Measurements from ENCODE around the gene GMPR. TPM values are rescaled to one million over a fixed set of nuclear protein-coding genes. Genes with fewer than 3 reads are reported as not detected.

Gene GMPR
- total RNA-seq, 2 experiments from 2014 or later = 0.68 to 0.97 TPM

GRCh38 chr6:16227048-16227562, 11.3 kb upstream of the GMPR start:
- CTCF ChIA-PET = no interaction called here
- H3K9me3 Mint-ChIP-seq = peaks cover 2% of the 10 kb centered on the region
- H3K36me3 Mint-ChIP-seq = no peaks in the 10 kb centered on the region
- H3K4me3 Mint-ChIP-seq = no peak overlapping the region
- no peak for DNase-seq
- POLR2A ChIA-PET = no interaction called here
- no peak overlapping the region for H3K27ac Mint-ChIP-seq
- intact Hi-C loops (cut with micrococcal nuclease) = no loop called here
- H3K4me1 Mint-ChIP-seq (ENCODE audit: low read depth) = no peaks in the 10 kb centered on the region
- peaks cover 2% of the 10 kb centered on the region for H3K27me3 Mint-ChIP-seq

DNA sequence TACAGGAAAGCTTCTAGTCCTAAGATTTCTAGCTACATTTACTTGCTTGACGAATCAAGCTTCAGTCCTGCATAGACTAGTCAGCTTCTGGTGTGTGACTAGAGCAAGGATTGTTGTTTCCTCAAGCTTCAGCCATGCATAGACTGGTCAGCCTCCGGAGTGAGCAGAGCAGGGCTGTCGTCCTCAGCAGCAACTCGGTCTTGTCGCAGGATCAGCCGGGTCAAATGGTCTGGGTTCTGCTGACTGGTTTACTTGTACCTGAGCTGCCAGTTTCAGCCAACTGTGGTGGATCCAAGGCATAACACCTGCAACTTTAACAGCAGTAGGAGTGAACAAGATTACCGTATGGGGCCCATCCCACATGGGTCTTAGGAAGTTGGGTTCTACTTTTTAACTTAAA, 10.8 kb upstream of the GMPR start:
- ChIA-PET CTCF (no interaction called here), POLR2A (no interaction called here)
- intact Hi-C loops (cut with micrococcal nuclease) = no loop called here
- Mint-ChIP-seq H3K4me3 (no peak overlapping the region), H3K4me1 (ENCODE audit: low read depth) (no peaks in the 10 kb centered on the region), H3K36me3 (no peaks in the 10 kb centered on the region), H3K27ac (no peak overlapping the region), H3K9me3 (peaks cover 2% of the 10 kb centered on the region), H3K27me3 (peaks cover 3% of the 10 kb centered on the region)
- DNase-seq = no peak

DNA sequence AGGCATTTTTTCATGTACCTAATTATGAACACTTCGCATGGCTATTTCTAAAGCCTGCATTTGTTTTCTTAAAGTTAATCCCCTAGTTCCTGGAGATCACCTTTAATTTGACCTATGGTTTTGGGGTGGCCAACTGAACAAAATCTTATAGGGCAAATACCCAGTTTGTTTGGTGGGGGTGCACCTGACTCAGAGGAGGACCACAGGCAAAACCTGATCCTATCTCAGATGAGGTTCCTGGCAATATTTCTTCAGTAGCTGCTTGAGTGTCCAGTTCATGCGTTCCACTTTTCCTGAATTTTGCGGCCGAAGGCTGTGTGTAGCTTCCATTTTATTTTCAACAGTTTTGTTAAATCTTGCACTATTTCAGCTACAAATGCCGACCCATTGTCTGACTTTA, 10.3 kb upstream of the GMPR start:
- Mint-ChIP-seq H3K27me3 (peaks cover 4% of the 10 kb centered on the region), H3K27ac (no peak overlapping the region), H3K4me3 (no peak overlapping the region), H3K9me3 (peaks cover 2% of the 10 kb centered on the region), H3K4me1 (ENCODE audit: low read depth) (no peaks in the 10 kb centered on the region), H3K36me3 (no peaks in the 10 kb centered on the region)
- intact Hi-C loops (cut with micrococcal nuclease) = no loop called here
- CTCF ChIA-PET = no interaction called here
- DNase-seq = no peak
- POLR2A ChIA-PET = no interaction called here

- intact Hi-C loops (cut with micrococcal nuclease) = no loop called here
- POLR2A ChIA-PET = interaction anchor here (0.6 kb wide), 1 partner anchor 577 kb away, joined by 4 read pairs; no protein-coding TSS in a partner anchor
- CTCF ChIA-PET = no interaction called here
- Mint-ChIP-seq H3K4me1 (ENCODE audit: low read depth) (no peaks in the 10 kb centered on the region), H3K9me3 (peaks cover 2% of the 10 kb centered on the region), H3K27ac (no peak overlapping the region), H3K27me3 (peaks cover 9% of the 10 kb centered on the region), H3K4me3 (no peak overlapping the region), H3K36me3 (no peaks in the 10 kb centered on the region)
- no peak for DNase-seq
Observed at GRCh38 chr6:16228709-16229665, 9.4 kb upstream of the GMPR start.

- POLR2A ChIA-PET = interaction anchor here (0.6 kb wide), 1 partner anchor 578 kb away, joined by 4 read pairs; no protein-coding TSS in a partner anchor
- Mint-ChIP-seq H3K9me3 (peaks cover 2% of the 10 kb centered on the region), H3K27ac (no peak overlapping the region), H3K4me1 (ENCODE audit: low read depth) (no peaks in the 10 kb centered on the region), H3K27me3 (peaks cover 10% of the 10 kb centered on the region), H3K4me3 (no peak overlapping the region), H3K36me3 (no peaks in the 10 kb centered on the region)
- DNase-seq = no peak
- CTCF ChIA-PET = no interaction called here
- intact Hi-C loops (cut with micrococcal nuclease) = no loop called here
Observed at GRCh38 chr6:16229700-16230099, 8.7 kb upstream of the GMPR start.

DNA sequence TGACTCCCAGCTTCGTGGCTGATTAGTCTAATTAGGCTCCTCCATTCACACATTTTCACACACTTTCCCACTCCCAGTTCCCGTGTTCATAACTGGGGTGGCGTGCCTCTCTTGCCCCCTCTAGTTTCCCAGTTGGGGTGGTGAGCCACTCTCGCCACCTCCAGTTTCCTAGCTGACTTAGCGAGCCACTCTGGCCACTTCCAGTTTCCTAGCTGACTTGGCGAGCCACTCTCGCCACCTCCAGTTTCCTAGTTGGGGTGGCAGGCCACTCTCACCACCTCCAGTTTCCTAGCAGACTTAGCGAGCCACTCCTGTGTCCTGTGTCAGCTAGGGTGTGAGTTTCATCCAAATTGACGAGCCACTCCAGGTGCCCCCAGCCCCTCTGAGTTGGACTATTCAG, 7.4 kb upstream of the GMPR start:
- DNase-seq = no peak
- CTCF ChIA-PET = interaction anchor here (0.6 kb wide), 1 partner anchor 784 kb away, joined by 3 read pairs; no protein-coding TSS in a partner anchor
- H3K4me3 Mint-ChIP-seq = no peak overlapping the region
- peaks cover 16% of the 10 kb centered on the region for H3K27me3 Mint-ChIP-seq
- no peaks in the 10 kb centered on the region for H3K4me1 Mint-ChIP-seq (ENCODE audit: low read depth)
- POLR2A ChIA-PET = no interaction called here
- no peak overlapping the region for H3K27ac Mint-ChIP-seq
- no peaks in the 10 kb centered on the region for H3K9me3 Mint-ChIP-seq
- intact Hi-C loops (cut with micrococcal nuclease) = no loop called here
- H3K36me3 Mint-ChIP-seq = no peaks in the 10 kb centered on the region

DNA sequence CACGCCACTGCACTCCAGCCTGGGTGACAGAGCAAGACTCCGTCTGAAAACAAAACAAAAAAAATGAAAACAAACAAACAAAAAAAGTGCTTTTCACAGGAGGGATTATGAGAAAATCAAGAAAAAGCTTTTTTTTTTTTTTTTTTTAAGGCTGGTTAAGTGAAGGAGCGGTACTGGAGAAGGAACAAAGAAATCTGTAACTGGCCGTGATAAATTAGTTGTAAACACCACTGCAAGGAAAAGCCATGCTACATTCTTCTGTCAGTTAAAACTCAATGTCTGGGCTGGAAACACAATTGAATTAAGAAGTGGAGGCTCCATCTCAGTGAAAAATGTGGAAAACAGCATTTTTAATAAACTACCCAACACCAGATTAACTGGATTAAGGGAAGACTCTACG, 6.3 kb upstream of the GMPR start:
- no peaks in the 10 kb centered on the region for H3K36me3 Mint-ChIP-seq
- H3K9me3 Mint-ChIP-seq = no peaks in the 10 kb centered on the region
- intact Hi-C loops (cut with micrococcal nuclease) = no loop called here
- peaks cover 8% of the 10 kb centered on the region for H3K4me1 Mint-ChIP-seq (ENCODE audit: low read depth)
- no peak overlapping the region for H3K27ac Mint-ChIP-seq
- POLR2A ChIA-PET = no interaction called here
- H3K4me3 Mint-ChIP-seq = no peak overlapping the region
- no peak for DNase-seq
- H3K27me3 Mint-ChIP-seq = peaks cover 24% of the 10 kb centered on the region
- CTCF ChIA-PET = no interaction called here

DNA sequence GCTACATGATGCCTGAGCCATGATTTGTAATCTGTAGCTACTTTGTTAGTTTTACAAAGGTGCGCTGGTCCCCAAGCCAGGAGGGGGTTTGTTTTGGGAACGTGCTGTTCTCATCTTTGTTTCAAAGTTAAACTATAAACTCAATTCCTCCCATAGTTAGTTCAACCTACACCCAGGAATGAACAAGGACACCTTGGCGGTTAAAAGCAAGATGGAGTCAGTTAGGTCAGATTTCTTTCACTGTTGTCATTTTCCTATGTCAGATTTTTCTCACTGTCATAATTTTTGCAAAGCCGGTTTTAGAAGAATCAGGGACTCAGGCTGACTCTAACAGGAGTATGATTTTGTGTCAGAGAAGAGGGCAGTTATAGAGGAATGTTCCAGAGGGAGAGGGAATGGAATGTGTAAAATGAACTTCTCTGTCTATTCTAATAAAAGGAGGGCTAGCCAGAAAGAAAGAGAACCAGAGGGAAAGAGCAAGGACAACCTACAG, 2.3 kb upstream of the GMPR start:
- intact Hi-C loops (cut with micrococcal nuclease) = no loop called here
- H3K4me3 Mint-ChIP-seq = no peak overlapping the region
- H3K9me3 Mint-ChIP-seq = no peaks in the 10 kb centered on the region
- no peaks in the 10 kb centered on the region for H3K36me3 Mint-ChIP-seq
- H3K27ac Mint-ChIP-seq = no peak overlapping the region
- peaks cover 23% of the 10 kb centered on the region for H3K4me1 Mint-ChIP-seq (ENCODE audit: low read depth)
- H3K27me3 Mint-ChIP-seq = peaks cover 45% of the 10 kb centered on the region
- DNase-seq = no peak
- ChIA-PET POLR2A (no interaction called here), CTCF (interaction anchor here (0.7 to 1.2 kb wide), 3 partner anchors 9 to 96 kb away, joined by 3 to 4 read pairs (median 3); no protein-coding TSS in a partner anchor)

- no peaks in the 10 kb centered on the region for H3K9me3 Mint-ChIP-seq
- peaks cover 45% of the 10 kb centered on the region for H3K27me3 Mint-ChIP-seq
- H3K27ac Mint-ChIP-seq = no peak overlapping the region
- intact Hi-C loops (cut with micrococcal nuclease) = no loop called here
- no peak overlapping the region for H3K4me3 Mint-ChIP-seq
- CTCF ChIA-PET = interaction anchor here (0.7 to 1.2 kb wide), 3 partner anchors 8 to 95 kb away, joined by 3 to 4 read pairs (median 3); no protein-coding TSS in a partner anchor
- POLR2A ChIA-PET = no interaction called here
- no peaks in the 10 kb centered on the region for H3K36me3 Mint-ChIP-seq
- H3K4me1 Mint-ChIP-seq (ENCODE audit: low read depth) = peaks cover 23% of the 10 kb centered on the region
- no peak for DNase-seq
Observed at GRCh38 chr6:16236631-16237199, 1.7 kb upstream of the GMPR start.

GRCh38 chr6:16237242-16237641, 1.1 kb upstream of the GMPR start:
- DNase-seq = no peak
- Mint-ChIP-seq H3K4me1 (ENCODE audit: low read depth) (peaks cover 23% of the 10 kb centered on the region), H3K36me3 (no peaks in the 10 kb centered on the region), H3K27ac (no peak overlapping the region), H3K9me3 (no peaks in the 10 kb centered on the region), H3K27me3 (peaks cover 44% of the 10 kb centered on the region), H3K4me3 (no peak overlapping the region)
- POLR2A ChIA-PET = no interaction called here
- intact Hi-C loops (cut with micrococcal nuclease) = no loop called here
- CTCF ChIA-PET = interaction anchor here (1.0 to 1.1 kb wide), 2 partner anchors 23 to 714 kb away, joined by 4 to 8 read pairs; no protein-coding TSS in a partner anchor

GRCh38 chr6:16238963-16239797, 793 bp downstream of the GMPR start:
- Mint-ChIP-seq H3K4me1 (ENCODE audit: low read depth) (peaks cover 23% of the 10 kb centered on the region), H3K36me3 (no peaks in the 10 kb centered on the region), H3K27me3 (peaks cover 37% of the 10 kb centered on the region), H3K27ac (no peak overlapping the region), H3K9me3 (no peaks in the 10 kb centered on the region), H3K4me3 (peak overlapping the region; percentile 75)
- ChIA-PET CTCF (interaction anchor here (0.6 kb wide), 1 partner anchor 1353 kb away, joined by 3 read pairs; no protein-coding TSS in a partner anchor), POLR2A (no interaction called here)
- intact Hi-C loops (cut with micrococcal nuclease) = no loop called here
- peak; percentile 22 for DNase-seq

GRCh38 chr6:16239798-16240123, 1.4 kb downstream of the GMPR start:
- Mint-ChIP-seq H3K27ac (no peak overlapping the region), H3K4me3 (no peak overlapping the region), H3K36me3 (no peaks in the 10 kb centered on the region), H3K27me3 (peaks cover 37% of the 10 kb centered on the region), H3K4me1 (ENCODE audit: low read depth) (peaks cover 23% of the 10 kb centered on the region), H3K9me3 (no peaks in the 10 kb centered on the region)
- intact Hi-C loops (cut with micrococcal nuclease) = no loop called here
- no peak for DNase-seq
- ChIA-PET CTCF (interaction anchor here (0.7 kb wide), 1 partner anchor 1972 kb away, joined by 3 read pairs; no protein-coding TSS in a partner anchor), POLR2A (no interaction called here)

All from activated CD4-positive, alpha-beta memory T cell treated with anti-CD3 and anti-CD28 coated beads for 36 hours (primary cell).